Lung (tissue), 12 donors: ENCODE measurements around the gene PDE4C. TPM values are rescaled to one million over a fixed set of nuclear protein-coding genes. Genes with fewer than 3 reads are reported as not detected.
A peak's percentile ranks its signal among the peaks of the same experiment; 100 is the strongest.
"Not testable (repeated sequence)": the region's sequence is repeated elsewhere in the genome, so short reads cannot be mapped to it uniquely, and the experiment has no call there.

Experiments used
- ATAC-seq: fragments of 200-7000 bp; cut with Tn5 transposase; one replicate; pipeline ENCODE4 v1.9.1; 2020; ENCODE audit warnings: moderate number of reproducible peaks; ENCODE audit not compliant: insufficient read depth, low FRiP score
- DNase-seq, 3 donors: peaks; one replicate each; pipeline ENCODE4 v3.0.0-alpha.2; 2013 to 2017
- H3K27ac ChIP-seq, 2 donors: one replicate each; pipeline ENCODE4 v1.5.1; 2013; ENCODE audit warnings: mild to moderate bottlenecking in 2 of 2, moderate library complexity in 2 of 2, control low read depth in 1 of 2, inconsistent platforms in 1 of 2, low read depth in 1 of 2, low read length in 1 of 2
- H3K27me3 ChIP-seq, 3 donors: one replicate each; pipeline ENCODE4 v1.5.1; 2013; ENCODE audit warnings: low read length in 2 of 3; ENCODE audit not compliant: control insufficient read depth in 3 of 3, insufficient read depth in 3 of 3
- H3K36me3 ChIP-seq, 4 donors: one replicate each; pipeline ENCODE4 v1.5.1; 2013; ENCODE audit warnings: low read length in 4 of 4, mild to moderate bottlenecking in 1 of 4, moderate library complexity in 1 of 4; ENCODE audit not compliant: control insufficient read depth in 4 of 4, insufficient read depth in 4 of 4
- H3K4me1 ChIP-seq, 5 donors: one replicate each; pipeline ENCODE4 v1.5.1; 2013; ENCODE audit warnings: low read length in 5 of 5, mild to moderate bottlenecking in 2 of 5, moderate library complexity in 1 of 5; ENCODE audit not compliant: control insufficient read depth in 5 of 5, insufficient read depth in 5 of 5
- H3K4me3 ChIP-seq: one replicate; pipeline ENCODE4 v1.5.1; 2013; ENCODE audit warnings: mild to moderate bottlenecking, control low read depth, moderate library complexity
- H3K9ac ChIP-seq, 2 donors: one replicate each; pipeline ENCODE4 v1.5.1; 2013; ENCODE audit warnings: low read length in 2 of 2, control low read depth in 1 of 2; ENCODE audit not compliant: insufficient read depth in 1 of 2
- H3K9me3 ChIP-seq, 4 donors: one replicate each; pipeline ENCODE4 v1.5.1; 2013; ENCODE audit warnings: low read length in 3 of 4, mild to moderate bottlenecking in 1 of 4, moderate library complexity in 1 of 4; ENCODE audit not compliant: control insufficient read depth in 4 of 4, insufficient read depth in 3 of 4
- CTCF ChIP-seq: IDR thresholded peaks from 2 replicates; pipeline ENCODE4 v1.5.1; 2012; ENCODE audit warnings: mild to moderate bottlenecking; ENCODE audit errors: control extremely low read depth, extremely low read depth
- whole genome bisulfite sequencing, 2 donors: extraction: QIAGEN DNeasy Blood & Tissue Kit; methylation state at CpG; one replicate each; pipeline ENCODE4 v1.1.7; 2013; 5-methylcytosine and 5-hydroxymethylcytosine counted together
- polyA plus RNA-seq, 2 donors: library from polyadenylated mRNA; stranded (reverse); fragments of 200-250 nt; gene quantifications; one replicate each; pipeline ENCODE4 v1.2.1, GENCODE V29; 2013
- total RNA-seq, 2 donors: library from RNA; depleted of rRNA in 1 of 2; stranded (reverse); fragments of >200 nt in 1 of 2; gene quantifications; one replicate each; pipeline ENCODE4 v1.2.1, GENCODE V29; 2014 to 2021
- donor health status: control.
- donor health status: control.
- donor health status: Bipolar disorder and iron deficiency.
- donor health status: healthy.
- donor health status: DM: yes; HTN: yes; CAD: no.

The PDE4C gene
- total and polyA plus RNA-seq, 4 donors, result 0.32 to 32.4 (median 4.2) TPM

GRCh38 chr19:18211683-18212082, 14.6 kb downstream of the PDE4C start:
- 74 to 82% methylated on average over 14 of the region's 14 CpGs for WGBS, 2 donors
- no peak for DNase-seq

GRCh38 chr19:18209912-18210311, 16.3 kb downstream of the PDE4C start:
- WGBS, 2 donors, result 87 to 91% methylated on average over 5 of the region's 5 CpGs
- not testable (repeated sequence) for H3K27me3 ChIP-seq

More at GRCh38 chr19:18211683-18212082, 14.6 kb downstream of the PDE4C start:
- no peak overlapping the region for H3K9ac ChIP-seq
- no peak for ATAC-seq
- no peak overlapping the region for H3K4me3 ChIP-seq
- H3K36me3 ChIP-seq, result no peaks in the 10 kb centered on the region
- no peak for TF ChIP-seq CTCF
- no peaks in the 10 kb centered on the region for H3K9me3 ChIP-seq
- peaks cover 0 to 2% (median 0%) of the 10 kb centered on the region in 3 donors for H3K27me3 ChIP-seq
- no peak overlapping the region for H3K27ac ChIP-seq
- H3K4me1 ChIP-seq, result peaks cover 0 to 4% (median 0%) of the 10 kb centered on the region in 5 donors

GRCh38 chr19:18208098-18208951, 17.9 kb downstream of the PDE4C start:
- Histone ChIP-seq H3K27me3 (peaks cover 0 to 2% (median 0%) of the 10 kb centered on the region in 3 donors), H3K4me1 (peaks cover 0 to 14% (median 4%) of the 10 kb centered on the region in 5 donors), H3K36me3 (no peaks in the 10 kb centered on the region), H3K4me3 (no peak overlapping the region), H3K9ac (no peak overlapping the region), H3K9me3 (no peaks in the 10 kb centered on the region), H3K27ac (no peak overlapping the region)
- DNase-seq (peak; percentile 88 to 95 (median 95)), ATAC-seq (no peak)
- no peak for TF ChIP-seq CTCF
- WGBS, 2 donors, result 19 to 26% methylated on average over 32 of the region's 32 CpGs

More at GRCh38 chr19:18209912-18210311, 16.3 kb downstream of the PDE4C start:
- not testable (repeated sequence) for ATAC-seq, H3K36me3 ChIP-seq, H3K27ac ChIP-seq, DNase-seq, H3K9me3 ChIP-seq, H3K9ac ChIP-seq, H3K4me3 ChIP-seq
- H3K4me1 ChIP-seq, result peaks cover 0 to 12% (median 4%) of the 10 kb centered on the region in 5 donors

- 86 to 89% methylated on average over 12 of the region's 12 CpGs for WGBS, 2 donors
- Histone ChIP-seq H3K9ac (no peak overlapping the region), H3K36me3 (no peaks in the 10 kb centered on the region), H3K9me3 (no peaks in the 10 kb centered on the region), H3K4me3 (no peak overlapping the region), H3K4me1 (peaks cover 4 to 23% (median 7%) of the 10 kb centered on the region in 5 donors), H3K27me3 (no peaks in the 10 kb centered on the region), H3K27ac (peak overlapping the region; percentile 92 to 100)
- TF ChIP-seq CTCF, result no peak
- ATAC-seq, result no peak
- DNase-seq, result no peak
Measured at GRCh38 chr19:18206018-18206417, 20.2 kb downstream of the PDE4C start.
